Muscle layer of duodenum (tissue), 2 donors: ENCODE results near the gene TRIM4.
"Not testable (repeated sequence)": the region's sequence is repeated elsewhere in the genome, so short reads cannot be mapped to it uniquely, and the experiment has no call there.

Experiments
- H3K27ac ChIP-seq: one replicate; pipeline ENCODE4 v1.7.0; 2013; ENCODE audit warnings: mild to moderate bottlenecking, low read length
- H3K27me3 ChIP-seq: one replicate; pipeline ENCODE4 v1.7.0; 2013; ENCODE audit warnings: low read depth, mild to moderate bottlenecking, control low read depth, low read length
- H3K36me3 ChIP-seq, 2 donors: one replicate each; pipeline ENCODE4 v1.7.0; 2013; ENCODE audit warnings: low read length in 2 of 2, control low read depth in 1 of 2, mild to moderate bottlenecking in 1 of 2; ENCODE audit not compliant: insufficient read depth in 2 of 2, control insufficient read depth in 1 of 2
- H3K4me1 ChIP-seq, 2 donors: one replicate each; pipeline ENCODE4 v1.7.0; 2013; ENCODE audit warnings: low read length in 2 of 2, mild to moderate bottlenecking in 2 of 2, control low read depth in 1 of 2, moderate library complexity in 1 of 2; ENCODE audit not compliant: insufficient read depth in 2 of 2, control insufficient read depth in 1 of 2
- H3K4me3 ChIP-seq, 2 donors: one replicate each; pipeline ENCODE4 v1.7.0; 2013; ENCODE audit warnings: low read length in 2 of 2, low read depth in 1 of 2, mild to moderate bottlenecking in 1 of 2
- H3K9me3 ChIP-seq, 2 donors: one replicate each; pipeline ENCODE4 v1.7.0; 2013; ENCODE audit warnings: low read length in 2 of 2, control low read depth in 1 of 2, mild to moderate bottlenecking in 1 of 2; ENCODE audit not compliant: control insufficient read depth in 1 of 2
- donor health status: healthy.

TRIM4 gene

GRCh38 chr7:99943641-99944496, 24.5 kb upstream of the TRIM4 start:
- Histone ChIP-seq H3K4me3 (no peak overlapping the region), H3K27ac (no peak overlapping the region), H3K36me3 (no peaks in the 10 kb centered on the region), H3K27me3 (peaks cover 3% of the 10 kb centered on the region), H3K9me3 (no peaks in the 10 kb centered on the region), H3K4me1 (no peaks in the 10 kb centered on the region)

DNA sequence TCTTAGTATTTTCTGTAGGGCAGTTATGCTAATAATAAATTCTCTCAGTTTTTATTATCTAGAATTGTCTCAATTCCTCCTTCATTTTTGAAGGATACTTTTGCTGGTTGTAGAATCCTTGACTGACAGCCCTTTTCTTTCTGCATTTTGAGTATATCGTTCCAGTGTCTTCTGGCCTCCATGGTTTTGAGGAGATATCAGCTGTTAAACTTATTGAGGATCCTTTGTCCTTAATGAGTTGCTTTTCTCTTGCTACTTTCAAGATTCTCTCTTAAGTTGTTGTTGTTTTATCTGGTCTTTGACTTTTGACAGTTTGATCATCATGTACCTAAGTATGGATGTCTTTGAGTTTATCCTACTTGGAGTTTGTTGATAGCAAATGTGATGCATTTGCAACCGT, 19.0 kb upstream of the TRIM4 start:
- Histone ChIP-seq H3K27ac (no peak overlapping the region), H3K36me3 (no peaks in the 10 kb centered on the region), H3K4me1 (no peaks in the 10 kb centered on the region), H3K27me3 (peaks cover 6% of the 10 kb centered on the region), H3K9me3 (no peaks in the 10 kb centered on the region), H3K4me3 (no peak overlapping the region)

DNA sequence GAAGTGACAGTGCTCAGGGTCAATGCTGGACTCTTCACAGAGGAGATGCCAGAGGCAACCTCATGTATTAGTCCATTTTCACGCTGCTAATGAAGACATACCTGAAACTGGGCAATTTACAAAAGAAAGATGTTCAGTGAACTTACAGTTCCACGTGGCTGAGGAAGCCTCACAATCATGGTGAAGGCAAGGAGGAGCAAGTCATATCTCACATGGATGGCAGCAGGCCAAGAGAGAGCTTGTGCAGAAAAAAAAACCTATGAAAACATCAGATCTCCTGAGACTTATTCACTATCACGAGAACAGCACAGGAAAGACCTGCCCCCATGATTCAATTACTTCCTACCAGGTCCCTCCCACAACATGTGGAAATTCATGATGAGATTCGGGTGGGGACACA, 15.7 kb upstream of the TRIM4 start:
- not testable (repeated sequence) for H3K4me3 ChIP-seq, H3K27ac ChIP-seq, H3K27me3 ChIP-seq, H3K4me1 ChIP-seq, H3K36me3 ChIP-seq, H3K9me3 ChIP-seq

GRCh38 chr7:99930376-99930775, 11.0 kb upstream of the TRIM4 start:
- Histone ChIP-seq H3K9me3 (no peaks in the 10 kb centered on the region), H3K27ac (no peak overlapping the region), H3K4me1 (peaks cover 0 to 14% of the 10 kb centered on the region in 2 donors), H3K36me3 (no peaks in the 10 kb centered on the region), H3K27me3 (peaks cover 6% of the 10 kb centered on the region), H3K4me3 (no peak overlapping the region)

DNA sequence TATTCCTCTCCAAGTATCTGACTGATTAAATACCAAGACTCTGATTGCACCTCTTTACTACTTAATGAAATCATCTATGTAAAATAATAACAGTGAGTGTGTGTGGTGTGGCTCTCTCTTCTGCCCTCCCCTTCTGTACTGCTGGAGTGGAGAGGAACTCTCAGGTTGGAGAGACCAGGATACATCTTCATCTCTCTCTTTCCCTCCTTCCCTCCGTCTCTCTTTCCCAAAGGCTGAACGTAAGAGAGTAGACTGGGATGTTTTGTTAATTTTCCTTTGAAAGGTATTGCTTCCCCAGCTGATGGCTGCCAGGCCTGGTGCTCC, 10.4 kb upstream of the TRIM4 start:
- Histone ChIP-seq H3K4me1 (peaks cover 0 to 14% of the 10 kb centered on the region in 2 donors), H3K9me3 (no peaks in the 10 kb centered on the region), H3K27me3 (peaks cover 3% of the 10 kb centered on the region), H3K36me3 (no peaks in the 10 kb centered on the region), H3K27ac (no peak overlapping the region), H3K4me3 (peak overlapping the region; percentile 5 to 43)

GRCh38 chr7:99928994-99929729, 9.8 kb upstream of the TRIM4 start, which contains the start of gene GJC3:
GJC3 (minus strand) TSS chr7:99929620; CDS start chr7:99929620, 0 bp downstream.
- H3K9me3 ChIP-seq = no peaks in the 10 kb centered on the region
- peaks cover 0 to 14% of the 10 kb centered on the region in 2 donors for H3K4me1 ChIP-seq
- H3K27me3 ChIP-seq = no peaks in the 10 kb centered on the region
- H3K4me3 ChIP-seq = peak within 1 kb of the TSS; percentile 5 to 43
- H3K27ac ChIP-seq = no peak within 1 kb of the TSS
- no peaks in the 10 kb centered on the region for H3K36me3 ChIP-seq

- H3K27me3 ChIP-seq = no peaks in the 10 kb centered on the region
- no peaks in the 10 kb centered on the region for H3K9me3 ChIP-seq
- H3K36me3 ChIP-seq = no peaks in the 10 kb centered on the region
- no peak overlapping the region for H3K27ac ChIP-seq
- H3K4me1 ChIP-seq = peaks cover 0 to 14% of the 10 kb centered on the region in 2 donors
- H3K4me3 ChIP-seq = no peak overlapping the region
These were observed 8.9 kb upstream of the TRIM4 start for GRCh38 chr7:99928188-99928587.

DNA sequence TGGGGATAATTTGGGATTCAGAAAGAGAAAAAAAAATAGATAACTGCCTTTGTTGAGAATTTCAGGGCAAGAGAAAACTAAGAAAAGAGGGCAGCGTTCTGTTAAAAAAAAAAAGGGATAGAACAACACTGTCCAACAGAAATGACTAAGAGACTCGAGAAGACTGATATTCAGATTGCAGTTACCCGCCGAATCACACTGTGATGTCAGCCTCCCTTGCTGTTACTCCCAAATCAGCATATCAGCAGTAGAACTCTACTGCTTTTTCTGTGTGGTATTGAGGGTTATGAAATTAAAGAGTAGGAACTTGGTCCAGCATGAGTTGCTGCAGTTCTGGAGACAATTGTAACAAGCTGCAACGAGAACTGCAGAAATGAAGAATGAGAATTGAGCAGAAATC, 8.2 kb upstream of the TRIM4 start:
- H3K4me3 ChIP-seq = no peak overlapping the region
- peaks cover 0 to 14% of the 10 kb centered on the region in 2 donors for H3K4me1 ChIP-seq
- no peak overlapping the region for H3K27ac ChIP-seq
- no peaks in the 10 kb centered on the region for H3K27me3 ChIP-seq
- no peaks in the 10 kb centered on the region for H3K36me3 ChIP-seq
- H3K9me3 ChIP-seq = no peaks in the 10 kb centered on the region

DNA sequence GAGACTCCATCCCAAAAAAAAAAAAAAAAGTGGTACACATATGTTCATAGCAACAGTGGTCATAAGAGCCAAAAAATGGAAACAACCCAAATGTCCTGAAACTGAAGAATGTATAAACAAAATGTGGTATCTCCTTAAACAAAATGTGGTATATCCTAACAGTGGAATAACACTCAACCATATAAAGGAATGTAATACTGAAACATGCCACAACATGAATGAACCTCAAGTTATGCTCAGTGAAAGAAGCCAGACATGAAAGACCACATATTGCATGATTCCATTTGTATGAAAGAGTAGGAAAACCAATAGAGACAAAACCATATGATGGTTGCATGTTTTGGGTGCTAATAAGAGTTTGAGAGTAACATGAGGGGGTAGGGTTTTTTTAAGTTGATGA, 7.0 kb upstream of the TRIM4 start:
- no peaks in the 10 kb centered on the region for H3K36me3 ChIP-seq
- no peaks in the 10 kb centered on the region for H3K9me3 ChIP-seq

DNA sequence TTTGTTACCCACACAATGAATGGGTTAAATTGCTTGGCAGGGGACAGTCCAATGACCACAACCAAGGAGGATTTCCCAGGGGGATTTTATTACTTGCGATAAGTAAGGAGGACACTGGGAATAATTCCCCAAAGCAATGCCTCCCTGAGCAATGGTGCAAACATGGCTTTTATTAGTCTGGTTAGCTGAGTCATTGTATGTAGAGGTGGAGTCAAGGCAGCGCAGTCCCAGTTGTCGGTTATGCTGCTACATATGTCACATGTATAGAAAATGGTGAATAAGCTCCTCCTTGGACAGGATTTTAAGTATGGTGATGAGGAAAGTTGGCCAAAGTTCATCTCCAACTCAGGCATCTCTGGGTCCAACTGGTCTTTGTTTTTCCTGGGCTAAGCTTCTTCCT, 3.9 kb upstream of the TRIM4 start:
- H3K9me3 ChIP-seq = no peaks in the 10 kb centered on the region
- H3K36me3 ChIP-seq = peaks cover 0 to 2% of the 10 kb centered on the region in 2 donors
- no peaks in the 10 kb centered on the region for H3K27me3 ChIP-seq
- no peak overlapping the region for H3K4me3 ChIP-seq
- peaks cover 5 to 17% of the 10 kb centered on the region in 2 donors for H3K4me1 ChIP-seq
- H3K27ac ChIP-seq = no peak overlapping the region

More for the DNA sequence above, 7.0 kb upstream of the TRIM4 start:
- H3K27me3 ChIP-seq = no peaks in the 10 kb centered on the region
- H3K4me3 ChIP-seq = no peak overlapping the region
- peaks cover 0 to 14% of the 10 kb centered on the region in 2 donors for H3K4me1 ChIP-seq
- H3K27ac ChIP-seq = no peak overlapping the region

DNA sequence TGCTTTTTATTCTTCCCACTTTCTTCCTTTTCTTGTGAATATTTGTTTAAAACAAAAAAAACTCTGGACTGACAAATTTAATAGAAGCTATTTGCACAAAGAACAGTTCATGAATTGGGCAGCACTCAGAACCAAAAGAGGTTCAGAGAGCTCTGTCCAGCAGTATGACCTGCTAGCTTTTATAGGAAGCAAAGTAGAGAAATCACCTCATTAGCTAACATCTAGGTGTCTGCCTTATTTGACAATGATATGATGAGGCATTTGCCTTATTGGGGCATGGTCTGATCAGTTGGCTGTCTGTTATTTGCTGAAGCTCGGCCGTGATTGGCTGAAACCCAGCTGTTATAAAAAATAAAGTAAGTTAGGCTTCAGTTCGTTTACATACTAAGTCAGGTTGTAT, 819 bp upstream of the TRIM4 start:
- Histone ChIP-seq H3K36me3 (peaks cover 21 to 24% of the 10 kb centered on the region in 2 donors), H3K4me1 (peaks cover 13 to 45% of the 10 kb centered on the region in 2 donors), H3K27me3 (no peaks in the 10 kb centered on the region), H3K9me3 (no peaks in the 10 kb centered on the region), H3K4me3 (peak overlapping the region; percentile 87 to 95), H3K27ac (peak overlapping the region; percentile 88)
